Breast epithelium (tissue), 3 donors: ENCODE results near the gene DMAC1.

ENCODE experiments used
- CTCF ChIP-seq, 3 donors: fragments of 450-650 bp; IDR thresholded peaks; one replicate each; pipeline ENCODE4 v1.5.1; 2016 to 2017; ENCODE audit warnings: antibody characterized with exemption in 3 of 3, mild to moderate bottlenecking in 3 of 3, moderate library complexity in 3 of 3
- POLR2AphosphoS5 ChIP-seq, 3 donors: sonication (generic); formaldehyde crosslinking; IDR thresholded peaks; one replicate each; pipeline ENCODE4 v1.6.1; 2017; ENCODE audit warnings: antibody characterized with exemption in 3 of 3

GRCh38 chr9:7788772-7789171 lies 10.8 kb downstream of the DMAC1 start:
- no peak for TF ChIP-seq CTCF (IDR thresholded peaks at IDR 0.05)
- TF ChIP-seq POLR2AphosphoS5 (IDR thresholded peaks at IDR 0.05), result no peak
